Camera-type eye (tissue), 1 donor: ENCODE data around the gene CHD3. TPM values are rescaled to one million over a fixed set of nuclear protein-coding genes. Genes with fewer than 3 reads are reported as not detected.

Experiments used
- total RNA-seq: library from RNA; depleted of rRNA; stranded (reverse); fragments of >200 nt; gene quantifications from one replicate; pipeline ENCODE4 v1.2.3, GENCODE V29; 2014

CHD3 gene
- total RNA-seq = 140 TPM

DNA sequence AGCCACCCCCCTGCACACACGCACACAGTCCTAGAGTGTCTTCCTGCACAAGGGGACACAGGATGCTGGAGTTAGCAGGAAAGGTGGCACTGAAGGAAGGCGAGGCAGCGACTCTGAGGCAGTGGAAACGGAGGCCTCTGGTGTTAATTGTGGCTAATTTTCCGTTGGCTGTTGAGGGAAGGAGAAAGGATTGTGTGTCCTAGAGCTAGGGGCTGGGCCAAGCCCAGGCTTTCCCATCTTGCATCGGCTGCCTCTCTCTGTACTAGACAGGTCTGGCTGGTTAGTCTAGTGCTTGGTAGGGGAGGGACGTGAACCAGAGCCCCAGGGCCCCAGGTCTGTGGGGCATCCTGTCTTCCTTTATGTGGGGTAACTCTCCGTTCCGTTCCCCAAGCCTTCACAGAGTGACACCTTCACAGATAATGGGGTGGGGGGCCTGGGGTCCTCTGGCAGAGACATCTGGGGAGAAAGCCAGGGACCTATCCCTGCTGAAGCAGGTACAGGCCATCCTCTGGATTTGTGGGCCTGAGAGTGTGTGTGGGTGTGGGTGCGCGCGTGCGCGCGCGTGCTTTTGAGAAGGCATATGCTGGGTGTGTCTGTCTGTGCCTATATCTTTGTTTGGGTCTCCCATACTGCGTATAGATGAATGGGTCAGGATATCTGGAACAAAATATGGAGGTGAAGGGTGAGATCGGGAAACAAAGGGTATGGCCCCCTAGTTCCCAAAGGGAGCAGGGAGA is at the start of gene CHD3:
Gene CHD3, plus strand, starts transcription at position 606 of the 737 bp plus-strand sequence. CDS start 212 bp downstream, outside the sequence.

DNA sequence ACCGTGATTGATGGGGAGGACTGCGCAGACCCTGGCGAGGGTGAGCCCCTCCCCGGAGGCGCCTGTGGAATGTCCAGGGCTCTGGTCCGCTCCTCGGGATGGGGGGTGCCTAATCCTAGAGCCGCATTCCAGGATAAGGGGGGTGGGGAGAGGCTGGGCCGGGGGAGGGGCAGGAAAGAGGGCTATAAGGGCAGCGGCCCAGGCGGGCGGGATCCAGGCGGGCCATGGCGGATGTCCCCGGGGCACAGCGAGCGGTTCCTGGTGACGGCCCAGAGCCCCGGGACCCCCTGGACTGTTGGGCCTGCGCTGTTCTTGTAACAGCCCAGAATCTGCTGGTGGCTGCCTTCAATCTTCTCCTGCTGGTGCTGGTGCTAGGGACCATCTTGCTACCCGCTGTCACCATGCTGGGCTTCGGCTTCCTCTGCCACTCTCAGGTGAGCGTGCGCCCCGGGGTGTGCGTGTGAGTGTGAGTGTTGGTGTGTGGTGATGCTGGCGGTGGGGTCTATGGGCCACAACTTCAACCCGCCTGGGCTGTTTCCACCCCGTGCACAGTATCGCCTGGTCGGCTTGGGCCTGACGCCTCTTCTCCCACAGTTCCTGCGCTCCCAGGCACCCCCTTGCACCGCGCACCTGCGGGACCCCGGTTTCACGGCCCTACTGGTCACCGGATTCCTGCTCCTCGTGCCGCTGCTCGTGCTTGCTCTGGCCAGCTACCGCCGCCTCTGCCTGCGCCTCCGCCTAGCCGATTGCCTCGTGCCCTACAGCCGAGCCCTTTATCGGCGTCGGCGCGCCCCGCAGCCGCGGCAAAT is 33.5 kb upstream of the CHD3 start, which contains the start of gene TMEM88:
Gene TMEM88, plus strand, starts transcription at position 216 of the 809 bp plus-strand sequence. Its CDS starts 9 bp downstream, at position 225.

DNA sequence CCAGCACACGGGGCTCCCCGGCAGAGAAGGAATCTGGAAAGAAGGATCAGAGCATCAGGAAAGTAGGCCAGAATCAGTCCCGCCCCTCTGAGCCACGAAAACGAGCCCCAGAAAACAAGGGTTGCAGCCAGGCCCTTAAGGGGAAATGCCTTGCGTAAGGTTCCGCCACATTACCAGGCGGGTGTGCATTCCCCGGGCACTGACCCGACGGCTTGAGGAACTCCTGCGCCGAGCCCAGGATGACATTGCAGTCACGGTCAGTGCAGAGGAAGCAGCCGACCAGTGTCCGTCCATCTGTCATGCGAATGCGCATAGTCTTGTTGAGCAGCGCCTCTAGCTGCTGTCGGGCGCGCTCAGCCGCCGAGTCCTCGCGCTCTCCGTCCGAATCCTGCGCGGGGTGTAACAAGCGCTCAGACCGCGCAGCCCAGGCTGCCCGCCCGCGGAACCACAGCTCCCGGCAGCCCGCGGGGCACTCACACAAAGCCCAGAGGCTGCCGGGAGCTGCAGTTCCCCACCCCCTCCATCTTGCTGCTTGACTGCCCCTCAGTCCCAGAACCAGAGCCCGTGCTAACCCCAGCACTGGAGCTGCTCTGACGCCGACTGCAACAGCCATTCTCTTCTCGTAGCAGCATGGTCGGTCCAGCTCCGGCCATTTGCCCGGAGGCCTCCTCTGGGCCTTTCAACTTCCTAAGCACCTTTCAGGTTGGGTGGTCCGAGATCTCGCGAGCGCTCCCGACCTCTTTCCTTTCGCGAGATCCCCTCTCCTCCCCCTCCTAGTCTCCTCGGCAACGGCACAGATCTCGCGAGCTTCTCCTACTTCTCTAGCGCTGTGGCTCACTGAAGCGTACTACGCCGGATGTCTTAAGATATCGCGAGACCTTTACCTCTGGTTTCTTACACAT is 31.5 kb upstream of the CHD3 start, which contains the start of gene NAA38:
Gene NAA38, minus strand, starts transcription at position 749 of the 902 bp plus-strand sequence. Its CDS starts 96 bp downstream, at position 653.

DNA sequence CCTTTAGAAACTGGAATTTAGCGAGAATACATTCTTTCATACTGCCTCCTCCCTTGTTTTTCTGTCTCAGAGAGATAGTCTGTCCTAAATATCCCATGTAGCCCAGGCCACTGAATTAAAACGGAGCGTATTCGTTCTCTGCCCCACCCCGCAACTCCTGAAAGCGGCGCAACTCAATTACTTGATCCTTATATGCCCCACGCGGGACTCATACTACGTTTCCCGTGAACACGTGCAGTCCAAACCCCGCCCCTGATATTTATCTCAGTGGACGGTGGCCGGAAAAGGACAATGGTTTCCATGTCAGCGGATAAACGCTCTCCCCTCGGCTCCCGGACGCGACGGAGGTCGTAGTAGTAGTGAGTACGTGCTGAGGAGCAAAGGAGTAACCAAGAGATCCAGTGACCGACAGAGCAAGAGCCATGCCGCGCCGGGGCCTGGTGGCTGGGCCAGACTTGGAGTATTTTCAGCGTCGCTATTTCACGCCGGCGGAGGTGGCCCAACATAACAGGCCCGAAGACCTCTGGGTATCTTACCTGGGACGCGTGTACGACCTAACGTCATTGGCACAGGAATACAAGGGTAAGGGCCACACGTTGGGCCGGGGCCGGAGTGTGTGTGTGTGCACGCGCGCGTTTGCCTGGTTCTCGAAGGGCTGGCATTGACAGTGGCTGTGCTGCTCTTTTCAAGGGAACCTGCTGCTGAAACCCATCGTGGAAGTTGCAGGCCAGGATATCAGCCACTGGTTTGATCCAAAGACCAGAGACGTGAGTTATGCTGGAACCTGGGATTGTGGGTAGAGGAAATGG is 30.7 kb upstream of the CHD3 start, which contains the start of gene CYB5D1:
Gene CYB5D1, plus strand, starts transcription at position 291 of the 809 bp plus-strand sequence. Its CDS starts 132 bp downstream, at position 423.

DNA sequence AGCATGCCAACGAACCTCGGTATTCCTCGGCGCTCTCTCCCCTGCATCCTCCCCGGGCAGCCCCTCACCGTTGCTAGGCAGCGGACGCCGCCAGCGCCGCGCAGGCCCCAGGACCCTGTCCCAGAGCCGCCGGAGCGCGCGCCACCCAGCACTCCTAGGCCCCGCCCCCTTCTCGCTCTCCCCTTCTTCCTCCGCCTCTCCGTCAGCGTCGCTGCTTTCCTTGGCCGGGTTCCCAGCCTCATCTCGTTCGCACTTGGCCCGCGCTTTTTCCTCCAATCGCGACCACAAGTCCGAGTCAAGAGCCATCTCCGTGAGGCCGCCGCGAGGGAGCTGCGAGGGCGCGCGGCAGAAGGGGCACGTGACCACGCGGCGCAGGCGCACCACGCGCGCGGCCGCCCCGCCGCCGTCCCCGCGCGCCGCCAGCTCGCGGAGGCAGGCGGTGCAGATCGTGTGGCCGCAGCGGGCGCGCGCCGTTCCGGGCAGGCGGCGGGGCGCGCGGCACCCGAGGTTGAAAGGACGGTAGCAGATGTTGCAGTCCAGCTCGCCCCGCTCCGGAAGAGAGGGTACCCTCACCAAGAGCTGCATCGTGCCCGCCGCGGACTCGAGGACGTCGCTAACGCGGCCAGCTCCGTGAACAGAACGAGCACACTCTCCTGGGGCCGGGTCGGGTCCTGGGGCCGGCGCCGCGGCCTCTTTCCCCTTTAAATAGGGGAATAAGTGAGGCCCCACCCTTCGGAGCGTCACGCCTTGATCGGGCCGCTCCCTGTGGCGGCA is 27.2 kb downstream of the CHD3 start, which contains the start of gene RNF227:
Gene RNF227, minus strand, starts transcription at position 679 of the 774 bp plus-strand sequence. Its CDS starts 94 bp downstream, at position 585.

DNA sequence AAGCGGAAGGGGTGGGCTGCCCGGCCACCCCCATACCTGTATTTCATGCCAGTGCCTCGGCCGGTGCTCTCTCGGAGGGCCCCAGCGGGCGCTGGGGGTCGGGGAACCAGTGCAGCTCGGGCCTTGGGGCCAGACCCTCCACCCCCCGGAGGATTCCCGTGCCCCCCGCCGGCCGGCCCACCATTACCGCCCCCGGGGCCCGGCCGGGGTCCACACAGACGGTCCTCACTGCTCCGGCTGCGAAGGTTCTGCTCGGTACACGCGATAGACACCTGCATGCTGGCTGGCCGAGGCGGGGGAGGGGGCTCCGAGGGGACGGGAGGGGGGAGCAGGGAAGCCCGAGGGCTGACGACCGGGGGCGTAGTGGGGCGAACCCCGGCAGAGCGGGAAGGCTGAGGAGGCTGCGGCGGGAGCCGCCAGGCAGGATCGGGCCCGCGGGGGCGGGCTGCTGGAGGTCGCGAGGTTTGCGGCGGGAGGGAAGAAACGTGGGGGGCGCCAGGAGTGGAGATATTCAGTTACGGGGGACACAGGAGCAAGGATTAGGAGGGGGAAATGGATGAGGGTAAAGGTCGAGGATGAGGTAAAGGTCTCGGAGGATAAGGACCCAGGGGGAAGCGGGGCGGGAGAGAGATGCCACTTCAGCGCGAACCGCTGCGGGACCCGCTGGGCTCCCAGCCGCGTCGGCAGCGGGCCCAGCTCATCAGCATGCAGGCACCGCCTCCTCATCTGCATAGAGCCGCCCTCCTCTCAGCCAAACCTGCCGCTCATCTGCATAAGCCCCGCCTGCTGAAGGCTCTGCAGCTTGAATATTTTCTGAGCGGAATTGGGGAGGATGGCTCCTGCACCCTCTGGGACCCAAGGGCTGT is 40.8 kb downstream of the CHD3 start, which contains the start of gene KCNAB3:
Gene KCNAB3, minus strand, starts transcription at position 699 of the 866 bp plus-strand sequence. Its CDS starts 421 bp downstream, at position 278.

DNA sequence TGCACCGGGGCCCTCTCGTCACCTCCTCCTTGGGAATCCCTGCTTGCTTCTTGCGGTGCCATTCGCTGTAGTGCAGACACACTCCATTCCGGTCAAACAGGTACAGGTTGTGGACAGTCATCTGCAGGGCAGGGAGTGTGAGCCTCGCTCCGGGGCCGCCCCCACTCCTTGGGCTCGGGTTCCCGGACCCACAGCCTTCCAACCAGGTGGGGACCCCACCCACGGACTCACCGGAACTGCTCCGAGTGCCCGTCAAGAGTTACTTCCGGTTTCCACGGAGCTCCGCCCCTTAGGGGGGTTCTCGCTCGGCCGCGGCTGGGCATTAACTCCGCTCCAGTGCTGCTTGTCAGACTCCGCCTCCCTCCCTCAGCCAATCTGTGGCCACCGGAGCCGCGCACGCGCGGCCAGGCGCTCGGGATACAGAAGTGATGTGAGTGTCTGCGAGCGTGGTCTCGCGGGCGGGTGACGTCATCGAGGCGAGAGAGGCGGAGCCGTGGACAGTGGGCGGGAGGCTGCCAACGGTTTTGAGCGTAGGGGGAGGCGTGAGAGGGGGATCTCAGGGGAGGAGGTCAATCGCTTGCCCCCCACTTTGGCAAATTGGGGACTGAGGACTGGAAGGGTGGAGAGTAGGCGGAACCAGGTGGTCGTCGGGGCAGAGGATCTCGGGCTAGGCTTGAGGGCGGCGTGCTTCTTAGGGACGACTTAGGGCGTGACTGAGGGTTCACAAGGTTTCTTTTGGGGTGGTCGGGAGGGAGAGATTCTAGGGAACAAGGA is 43.3 kb downstream of the CHD3 start, which contains the start of the genes CNTROB and TRAPPC1:
Gene CNTROB, plus strand, starts transcription at position 498 of the 774 bp plus-strand sequence. CDS start 874 bp downstream, outside the sequence.
Gene TRAPPC1, minus strand, starts transcription at position 238 of the 774 bp plus-strand sequence. Its CDS starts 117 bp downstream, at position 121.

Other genes with a start within 250 kb of the CHD3 start
- 62.5 TPM for gene ATP1B2, start 237.9 kb upstream of the CHD3 start, total RNA-seq
- gene TP53, start 201.3 kb upstream of the CHD3 start, total RNA-seq = 27.9 TPM
- gene WRAP53, start 200.3 kb upstream of the CHD3 start, total RNA-seq = 5.6 TPM
- gene EFNB3, start 183.6 kb upstream of the CHD3 start, total RNA-seq = 10.0 TPM
- gene DNAH2, start 171.0 kb upstream of the CHD3 start, total RNA-seq = 0.60 TPM
- gene KDM6B, start 54.6 kb upstream of the CHD3 start, total RNA-seq = 24.5 TPM
- gene TMEM88, start 33.7 kb upstream of the CHD3 start, total RNA-seq = 4.4 TPM
- gene NAA38, start 31.2 kb upstream of the CHD3 start, total RNA-seq = 24.0 TPM
- 24.2 TPM for gene CYB5D1, start 30.8 kb upstream of the CHD3 start, total RNA-seq
- 32.9 TPM for gene RNF227, start 27.5 kb downstream of the CHD3 start, total RNA-seq
- 8.0 TPM for gene KCNAB3, start 41.1 kb downstream of the CHD3 start, total RNA-seq
- 35.0 TPM for gene TRAPPC1, start 43.2 kb downstream of the CHD3 start, total RNA-seq
- gene CNTROB, start 43.4 kb downstream of the CHD3 start, total RNA-seq = 30.6 TPM
- gene GUCY2D, start 113.8 kb downstream of the CHD3 start, total RNA-seq = 26.8 TPM
- 0.27 TPM for gene ALOX15B, start 150.3 kb downstream of the CHD3 start, total RNA-seq
- gene ALOX12B, start 198.9 kb downstream of the CHD3 start, total RNA-seq = 0.99 TPM
- gene ALOXE3, start 229.7 kb downstream of the CHD3 start, total RNA-seq = not detected
- gene HES7, start 235.3 kb downstream of the CHD3 start, total RNA-seq = not detected